ENCODE data around the gene SPTLC2.

SPTLC2 gene

GRCh38 chr14:77467801-77468200, 148.6 kb downstream of the SPTLC2 start:
- no peak for DNase-seq (ENCODE audit: low spot score)

- peak; percentile 62 for DNase-seq (ENCODE audit: low spot score)
These were observed 157.2 kb downstream of the SPTLC2 start for GRCh38 chr14:77459072-77459723.

GRCh38 chr14:77458249-77458950, 158.0 kb downstream of the SPTLC2 start:
- DNase-seq (ENCODE audit: low spot score), result peak; percentile 26

- peak; percentile 99 for DNase-seq (ENCODE audit: low spot score)
These were observed 158.8 kb downstream of the SPTLC2 start, which contains the start of the genes AHSA1 and VIPAS39 for GRCh38 chr14:77457522-77458248. TSS of gene AHSA1 (plus strand) at chr14:77458093. CDS start at chr14:77458190, 97 bp downstream. TSS of gene VIPAS39 (minus strand) at chr14:77457601. CDS start at chr14:77454102, 3,499 bp downstream.

GRCh38 chr14:77457115-77457521, 159.3 kb downstream of the SPTLC2 start:
- no peak for DNase-seq (ENCODE audit: low spot score)
